Activated T-helper 1 cell treated with anti-CD3 and anti-CD28 coated beads, Interleukin-12 subunit alpha, Interleukin-12 subunit beta, Interleukin-2, Interleukin-4 antibody, amounts not matched to agents 30 ng/mL and 10 ng/mL and 1 ng/mL, durations not matched to agents 14 hours and 24 hours and 36 hours (primary cell): ENCODE data around the gene HTR2B. TPM values are rescaled to one million over a fixed set of nuclear protein-coding genes. Genes with fewer than 3 reads are reported as not detected.
"Not testable (repeated sequence)": the region's sequence is repeated elsewhere in the genome, so short reads cannot be mapped to it uniquely, and the experiment has no call there.

Experiments used
- DNase-seq: peaks from one replicate; pipeline ENCODE4 v3.0.0; 2021; ENCODE audit warnings: low spot score
- H3K27ac Mint-ChIP-seq: one replicate; pipeline ENCODE4 v1.8.0; 2021; ENCODE audit warnings: mild to moderate bottlenecking, mixed read lengths
- H3K27me3 Mint-ChIP-seq: one replicate; pipeline ENCODE4 v1.8.0; 2022; ENCODE audit warnings: mild to moderate bottlenecking, moderate library complexity, mixed read lengths; ENCODE audit not compliant: insufficient read depth
- H3K36me3 Mint-ChIP-seq: one replicate; pipeline ENCODE4 v1.8.0; 2021; ENCODE audit warnings: low read depth, mixed read lengths
- H3K4me1 Mint-ChIP-seq: one replicate; pipeline ENCODE4 v1.8.0; 2021; ENCODE audit warnings: low read depth, mixed read lengths
- H3K4me3 Mint-ChIP-seq: one replicate; pipeline ENCODE4 v1.8.0; 2021; ENCODE audit warnings: mild to moderate bottlenecking, moderate library complexity, mixed read lengths
- H3K9me3 Mint-ChIP-seq: one replicate; pipeline ENCODE4 v1.8.0; 2021; ENCODE audit warnings: mixed read lengths
- intact Hi-C: fragments of 100-400 bp; cut with micrococcal nuclease; formaldehyde crosslinking; loops from one replicate; pipeline ENCODE4 v1.15.1; 2024
- total RNA-seq: library from RNA; stranded (reverse); gene quantifications from 2 replicates; pipeline ENCODE4 v1.2.3, GENCODE V29; 2022

The HTR2B gene
- total RNA-seq, 1 donor from 2014 or later: not detected

- peaks cover 28% of the 10 kb centered on the region for H3K36me3 Mint-ChIP-seq
- no peaks in the 10 kb centered on the region for H3K27me3 Mint-ChIP-seq
- DNase-seq: no peak
- no peaks in the 10 kb centered on the region for H3K9me3 Mint-ChIP-seq
- no peak overlapping the region for H3K27ac Mint-ChIP-seq
- H3K4me1 Mint-ChIP-seq: peaks cover 15% of the 10 kb centered on the region
- intact Hi-C loops: no loop called here
- no peak overlapping the region for H3K4me3 Mint-ChIP-seq
Measured at GRCh38 chr2:231159306-231159705, 34.5 kb upstream of the HTR2B start.

DNA sequence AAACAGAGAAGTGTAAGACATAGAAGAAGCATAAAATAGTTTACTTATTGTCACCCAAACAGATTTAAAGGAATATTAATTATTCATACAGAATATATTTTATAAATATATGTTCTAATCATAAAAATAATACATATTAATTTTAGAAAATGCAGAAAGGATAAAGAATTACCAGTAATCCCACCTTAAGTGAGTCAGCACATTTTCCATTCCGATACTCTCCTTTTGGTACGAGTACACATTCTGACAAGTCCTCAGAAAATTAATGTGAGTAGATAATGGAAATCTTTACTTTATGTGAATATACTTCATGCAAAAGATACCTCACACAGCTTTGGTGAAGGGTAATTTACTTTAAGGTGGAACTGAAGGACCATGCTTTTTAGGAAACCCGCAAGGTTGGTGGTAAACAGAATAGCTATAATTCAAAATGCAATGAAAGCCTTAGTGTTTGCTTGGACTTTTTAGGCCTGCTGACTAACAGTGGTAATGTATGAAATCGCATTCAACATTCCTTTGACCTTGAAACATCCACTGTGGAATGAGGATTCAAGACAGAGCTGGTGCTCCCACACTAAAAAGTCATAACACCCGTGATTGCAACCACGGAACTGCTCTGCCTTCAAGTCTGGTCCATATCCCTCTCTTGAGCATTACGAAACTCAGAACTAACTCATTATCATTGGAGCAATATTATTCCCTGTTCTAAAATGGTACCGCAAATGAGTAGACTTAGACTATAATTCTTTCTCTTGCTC, 28.1 kb upstream of the HTR2B start:
- intact Hi-C loops: no loop called here
- no peaks in the 10 kb centered on the region for H3K27me3 Mint-ChIP-seq
- no peak overlapping the region for H3K27ac Mint-ChIP-seq
- DNase-seq: no peak
- H3K4me1 Mint-ChIP-seq: no peaks in the 10 kb centered on the region
- H3K9me3 Mint-ChIP-seq: no peaks in the 10 kb centered on the region
- peaks cover 33% of the 10 kb centered on the region for H3K36me3 Mint-ChIP-seq
- no peak overlapping the region for H3K4me3 Mint-ChIP-seq

DNA sequence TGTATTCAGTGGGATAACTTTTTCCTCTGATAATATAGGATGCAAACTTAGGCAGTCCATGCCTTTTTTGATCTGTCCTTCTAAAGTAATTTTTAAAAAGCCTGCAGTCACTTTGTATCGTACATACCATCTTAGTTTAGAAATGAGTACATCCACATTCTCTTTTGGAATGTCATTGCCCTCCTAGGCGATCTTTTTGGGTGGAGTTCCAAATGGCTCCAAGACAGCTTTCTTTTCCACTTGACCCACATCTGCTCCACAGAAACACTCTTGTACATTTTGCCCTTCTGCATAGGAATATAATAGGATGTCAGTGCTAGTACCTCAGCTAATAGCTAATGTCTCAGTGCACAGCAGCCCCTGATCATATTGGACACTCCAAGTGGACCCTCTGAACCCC, 21.8 kb upstream of the HTR2B start:
- Mint-ChIP-seq H3K27me3 (no peaks in the 10 kb centered on the region), H3K4me3 (no peak overlapping the region), H3K27ac (no peak overlapping the region), H3K36me3 (peaks cover 26% of the 10 kb centered on the region), H3K4me1 (peaks cover 6% of the 10 kb centered on the region), H3K9me3 (no peaks in the 10 kb centered on the region)
- intact Hi-C loops: no loop called here
- no peak for DNase-seq

DNA sequence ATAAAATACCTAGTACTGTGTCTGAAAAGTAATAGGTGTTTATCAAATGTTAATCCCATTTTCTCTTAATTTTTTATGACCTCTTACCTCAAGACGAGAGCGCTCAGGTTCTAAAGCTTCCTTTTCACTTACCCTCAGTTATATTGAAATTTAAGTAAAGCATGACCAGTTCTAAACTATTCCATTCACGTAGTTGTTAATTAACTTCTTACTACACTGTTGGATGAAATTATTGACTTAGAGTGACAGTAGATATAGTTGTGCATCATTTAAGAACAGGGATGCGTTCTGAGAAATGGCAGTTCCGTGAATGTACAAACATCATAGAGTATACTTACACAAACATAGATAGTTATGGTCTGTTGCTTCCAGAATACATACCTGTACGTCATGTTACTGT, 20.1 kb upstream of the HTR2B start:
- Mint-ChIP-seq H3K27me3 (no peaks in the 10 kb centered on the region), H3K4me3 (no peak overlapping the region), H3K36me3 (peaks cover 26% of the 10 kb centered on the region), H3K4me1 (peaks cover 6% of the 10 kb centered on the region), H3K27ac (no peak overlapping the region), H3K9me3 (no peaks in the 10 kb centered on the region)
- intact Hi-C loops: no loop called here
- DNase-seq: no peak

DNA sequence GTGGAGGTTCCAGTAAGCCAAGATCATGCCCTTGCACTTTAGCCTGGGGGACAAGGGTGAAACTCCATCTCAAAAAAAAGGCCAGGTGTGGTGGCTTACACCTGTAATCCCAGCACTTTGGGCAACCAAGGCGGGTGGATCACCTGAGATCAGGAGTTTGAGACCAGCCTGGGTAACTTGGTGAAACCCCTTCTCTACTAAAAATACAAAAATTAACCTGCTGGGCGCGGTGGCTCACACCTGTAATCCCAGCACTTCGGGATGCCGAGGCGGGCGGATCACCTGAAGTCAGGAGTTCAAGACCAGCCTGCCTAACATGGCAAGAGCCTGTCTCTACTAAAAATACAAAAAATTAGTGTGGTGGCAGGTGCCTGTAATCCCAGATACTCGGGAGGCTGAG, 16.0 kb upstream of the HTR2B start:
- intact Hi-C loops, H3K36me3 Mint-ChIP-seq, DNase-seq, H3K4me1 Mint-ChIP-seq, H3K27ac Mint-ChIP-seq, H3K9me3 Mint-ChIP-seq, H3K27me3 Mint-ChIP-seq, H3K4me3 Mint-ChIP-seq: not testable (repeated sequence)

- no peak overlapping the region for H3K27ac Mint-ChIP-seq
- peaks cover 10% of the 10 kb centered on the region for H3K36me3 Mint-ChIP-seq
- DNase-seq: no peak
- H3K9me3 Mint-ChIP-seq: no peaks in the 10 kb centered on the region
- H3K4me1 Mint-ChIP-seq: peaks cover 2% of the 10 kb centered on the region
- intact Hi-C loops: no loop called here
- no peaks in the 10 kb centered on the region for H3K27me3 Mint-ChIP-seq
- no peak overlapping the region for H3K4me3 Mint-ChIP-seq
Measured at GRCh38 chr2:231139796-231140195, 15.0 kb upstream of the HTR2B start.

DNA sequence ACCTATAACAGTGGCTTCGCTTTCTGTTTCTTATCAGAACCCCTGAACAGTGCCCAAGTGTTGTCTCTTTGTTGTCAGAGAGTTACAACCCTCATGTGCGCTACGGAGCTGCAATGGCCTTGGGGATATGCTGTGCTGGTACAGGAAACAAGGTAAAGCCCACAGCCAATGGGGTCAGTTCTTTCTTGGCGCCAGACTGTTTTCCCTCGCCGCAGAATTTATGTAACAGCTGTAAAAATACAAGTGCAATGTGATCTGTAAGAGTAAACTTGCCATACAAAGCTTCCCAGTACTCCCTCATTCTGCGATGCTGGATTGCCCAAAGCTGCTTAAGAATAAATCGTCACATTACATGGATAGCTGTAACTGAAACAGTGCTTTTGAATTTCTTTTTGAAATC, 13.9 kb upstream of the HTR2B start:
- Mint-ChIP-seq H3K4me1 (no peaks in the 10 kb centered on the region), H3K27me3 (no peaks in the 10 kb centered on the region)
- intact Hi-C loops: no loop called here

GRCh38 chr2:231134910-231135655, 10.2 kb upstream of the HTR2B start:
- Mint-ChIP-seq H3K4me3 (no peak overlapping the region), H3K36me3 (peaks cover 7% of the 10 kb centered on the region), H3K4me1 (no peaks in the 10 kb centered on the region), H3K9me3 (no peaks in the 10 kb centered on the region), H3K27me3 (no peaks in the 10 kb centered on the region), H3K27ac (no peak overlapping the region)
- DNase-seq: no peak
- intact Hi-C loops: no loop called here

More for the DNA sequence above, 13.9 kb upstream of the HTR2B start:
- no peak overlapping the region for H3K4me3 Mint-ChIP-seq
- no peak overlapping the region for H3K27ac Mint-ChIP-seq
- DNase-seq: no peak
- H3K36me3 Mint-ChIP-seq: peaks cover 9% of the 10 kb centered on the region
- no peaks in the 10 kb centered on the region for H3K9me3 Mint-ChIP-seq

GRCh38 chr2:231133365-231134099, 8.7 kb upstream of the HTR2B start:
- Mint-ChIP-seq H3K4me1 (no peaks in the 10 kb centered on the region), H3K9me3 (no peaks in the 10 kb centered on the region), H3K27me3 (no peaks in the 10 kb centered on the region), H3K36me3 (peaks cover 9% of the 10 kb centered on the region), H3K27ac (no peak overlapping the region), H3K4me3 (no peak overlapping the region)
- intact Hi-C loops: no loop called here
- no peak for DNase-seq

- no peaks in the 10 kb centered on the region for H3K4me1 Mint-ChIP-seq
- peaks cover 4% of the 10 kb centered on the region for H3K36me3 Mint-ChIP-seq
- H3K27me3 Mint-ChIP-seq: no peaks in the 10 kb centered on the region
- H3K4me3 Mint-ChIP-seq: no peak overlapping the region
- no peak for DNase-seq
- H3K9me3 Mint-ChIP-seq: no peaks in the 10 kb centered on the region
- no peak overlapping the region for H3K27ac Mint-ChIP-seq
- intact Hi-C loops: no loop called here
Measured at GRCh38 chr2:231132129-231132528, 7.3 kb upstream of the HTR2B start.

- intact Hi-C loops: no loop called here
- Mint-ChIP-seq H3K9me3 (no peaks in the 10 kb centered on the region), H3K4me1 (peaks cover under 1% of the 10 kb centered on the region), H3K36me3 (peaks cover 4% of the 10 kb centered on the region), H3K4me3 (no peak overlapping the region), H3K27ac (no peak overlapping the region), H3K27me3 (no peaks in the 10 kb centered on the region)
- DNase-seq: no peak
Measured at GRCh38 chr2:231130336-231131056, 5.7 kb upstream of the HTR2B start.

- no peak overlapping the region for H3K4me3 Mint-ChIP-seq
- H3K36me3 Mint-ChIP-seq: peaks cover 4% of the 10 kb centered on the region
- intact Hi-C loops: no loop called here
Measured at GRCh38 chr2:231129216-231129615, 4.4 kb upstream of the HTR2B start.

More at GRCh38 chr2:231129216-231129615, 4.4 kb upstream of the HTR2B start:
- Mint-ChIP-seq H3K9me3 (no peaks in the 10 kb centered on the region), H3K27me3 (no peaks in the 10 kb centered on the region), H3K4me1 (peaks cover 13% of the 10 kb centered on the region), H3K27ac (no peak overlapping the region)
- DNase-seq: no peak
